H1 (cell line): Measurements from ENCODE around the gene KLF12. TPM values are rescaled to one million over a fixed set of nuclear protein-coding genes. Genes with fewer than 3 reads are reported as not detected.

ENCODE experiments used
- BCL11A ChIP-seq, 2 experiments: IDR thresholded peaks; one replicate each; pipeline ENCODE4 v1.6.1; 2011; ENCODE audit warnings: low read depth in 2 of 2, low read length in 2 of 2, mild to moderate bottlenecking in 2 of 2
- CHD1 ChIP-seq: IDR thresholded peaks from 2 replicates; pipeline ENCODE4 v1.6.1; 2012; ENCODE audit warnings: low read depth, low read length, improper control_type of control experiment
- JUN ChIP-seq: IDR thresholded peaks from 2 replicates; pipeline ENCODE4 v1.6.1; 2011; ENCODE audit warnings: low read depth, mild to moderate bottlenecking, improper control_type of control experiment, low read length
- JUND ChIP-seq: IDR thresholded peaks from 2 replicates; pipeline ENCODE4 v1.6.1; 2011; ENCODE audit warnings: mild to moderate bottlenecking, improper control_type of control experiment, low read length
- MAX ChIP-seq: IDR thresholded peaks from 2 replicates; pipeline ENCODE4 v1.6.1; 2012; ENCODE audit warnings: inconsistent platforms
- RBBP5 ChIP-seq: IDR thresholded peaks from 2 replicates; pipeline ENCODE4 v1.7.1; 2012; ENCODE audit warnings: low read depth, mild to moderate bottlenecking, inconsistent platforms, low read length, moderate library complexity, borderline replicate concordance
- SRF ChIP-seq: IDR thresholded peaks from 2 replicates; pipeline ENCODE4 v1.6.1; 2011; ENCODE audit warnings: mild to moderate bottlenecking, low read depth, low read length, moderate library complexity
- polyA plus RNA-seq, 7 experiments: library from polyadenylated mRNA; depleted of rRNA in 3 of 7; stranded (reverse) in 5 of 7; unstranded in 2 of 7; fragments of >200 nt in 5 of 7; fragments of 200-250 nt in 2 of 7; gene quantifications; 1 replicate in 5 of 7; 2 replicates in 1 of 7; 4 replicates in 1 of 7; pipeline versions ENCODE4 v1.2.1 to v1.2.3, GENCODE V29; 2011 to 2013; ENCODE audit warnings: missing spikeins in 2 of 7, mixed read lengths in 2 of 7
- total RNA-seq: library from RNA; stranded (reverse); fragmentation: NEBNext Ultra II Directional; extraction: Animal tissue kit (Norgen Biotek cat#: 25700); gene quantifications from 2 replicates; pipeline ENCODE4 v1.2.1, GENCODE V29; 2021

The KLF12 gene
- total and polyA plus RNA-seq, 2 of the 8 experiments (the other 6 are each of a cell fraction or from before 2014, with no cell fraction given), result 6.6 to 12.1 TPM

- TF ChIP-seq RBBP5 (no peak), CHD1 (no peak), SRF (no peak), BCL11A (IDR thresholded peaks at IDR 0.05; ENCODE audit: low read depth in 2 of 2, low read length in 2 of 2) (no peak), JUND (no peak), MAX (no peak), JUN (no peak)
These were observed 22.0 kb downstream of the KLF12 start (continued) for GRCh38 chr13:74111901-74112824.
